ENCODE data around the gene ZEB2.

Gene ZEB2

DNA sequence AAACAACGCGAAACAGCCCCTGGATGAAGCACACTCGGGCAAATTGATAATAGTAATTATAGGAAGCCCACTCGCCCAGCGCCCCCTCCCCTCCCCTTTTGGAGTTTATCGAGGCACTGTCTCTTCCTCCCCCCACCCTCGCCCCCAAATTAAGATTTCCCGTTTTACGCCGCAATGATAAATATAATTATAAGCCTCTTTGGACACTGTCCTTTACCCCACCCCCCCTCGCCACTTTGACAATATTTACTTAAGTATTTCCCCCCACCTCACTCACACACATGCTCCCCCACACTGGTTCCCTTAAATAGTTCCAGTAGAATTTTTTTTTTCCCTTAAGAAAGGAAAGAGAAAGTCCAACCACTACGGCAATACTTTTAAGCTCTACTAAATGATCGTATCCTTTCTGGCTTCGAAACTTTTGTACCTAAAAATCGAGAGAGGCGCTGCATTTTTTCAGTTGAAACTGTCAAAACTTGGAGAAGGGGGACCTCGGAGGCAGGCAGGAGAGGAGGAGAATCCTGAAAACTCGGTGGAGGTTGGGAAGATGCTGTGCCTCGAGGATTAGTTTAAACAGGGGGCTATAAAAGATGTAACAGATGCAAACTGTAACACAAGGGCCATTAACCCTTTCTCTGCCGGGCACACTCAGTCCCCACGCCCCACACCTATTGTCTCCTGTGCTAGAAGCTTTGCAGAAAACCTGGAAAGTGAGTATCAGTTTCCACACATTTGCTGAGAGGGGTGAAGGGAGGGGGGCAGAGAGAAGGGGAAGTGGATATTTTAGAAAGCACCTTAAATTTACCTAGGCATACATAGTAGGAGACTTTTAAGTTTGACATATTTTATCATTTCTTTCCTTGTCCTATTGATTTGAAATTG, 1.8 kb downstream of the ZEB2 start:
- Histone ChIP-seq H3K9me2 (replicated peaks; ENCODE audit: insufficient read depth, low read length) (no peaks in the 10 kb centered on the region), H3K4me2 (ENCODE audit: low read depth, low read length, poor library complexity, severe bottlenecking) (peak overlapping the region; percentile 87), H3K36me3 (ENCODE audit: low read length) (no peaks in the 10 kb centered on the region), H4K20me1 (ENCODE audit: low read depth, low read length) (no peaks in the 10 kb centered on the region), H3K9me3 (ENCODE audit: insufficient read depth, low read length) (no peaks in the 10 kb centered on the region), H3K79me2 (ENCODE audit: insufficient read depth, low read length) (no peaks in the 10 kb centered on the region), H3K27me3 (ENCODE audit: low read length) (no peaks in the 10 kb centered on the region), H2AFZ (ENCODE audit: low read depth, low read length, severe bottlenecking) (no peak overlapping the region), H3K4me3 (ENCODE audit: insufficient read depth, low read length, poor library complexity, severe bottlenecking) (peak overlapping the region; percentile 76), H3K9ac (ENCODE audit: low read length) (peak overlapping the region; percentile 56), H3K27ac (ENCODE audit: low read depth, low read length) (no peak overlapping the region), H3F3A (ENCODE audit: insufficient read depth) (0 out of 2 replicates have a peak, but pooled peaks cover 7% of the 10 kb centered on the region)
- TF ChIP-seq EZH2phosphoT487 (conservative IDR thresholded peaks at IDR 0.05; ENCODE audit: low read length), result no peak
- TF ChIP-seq, protein P1, sequence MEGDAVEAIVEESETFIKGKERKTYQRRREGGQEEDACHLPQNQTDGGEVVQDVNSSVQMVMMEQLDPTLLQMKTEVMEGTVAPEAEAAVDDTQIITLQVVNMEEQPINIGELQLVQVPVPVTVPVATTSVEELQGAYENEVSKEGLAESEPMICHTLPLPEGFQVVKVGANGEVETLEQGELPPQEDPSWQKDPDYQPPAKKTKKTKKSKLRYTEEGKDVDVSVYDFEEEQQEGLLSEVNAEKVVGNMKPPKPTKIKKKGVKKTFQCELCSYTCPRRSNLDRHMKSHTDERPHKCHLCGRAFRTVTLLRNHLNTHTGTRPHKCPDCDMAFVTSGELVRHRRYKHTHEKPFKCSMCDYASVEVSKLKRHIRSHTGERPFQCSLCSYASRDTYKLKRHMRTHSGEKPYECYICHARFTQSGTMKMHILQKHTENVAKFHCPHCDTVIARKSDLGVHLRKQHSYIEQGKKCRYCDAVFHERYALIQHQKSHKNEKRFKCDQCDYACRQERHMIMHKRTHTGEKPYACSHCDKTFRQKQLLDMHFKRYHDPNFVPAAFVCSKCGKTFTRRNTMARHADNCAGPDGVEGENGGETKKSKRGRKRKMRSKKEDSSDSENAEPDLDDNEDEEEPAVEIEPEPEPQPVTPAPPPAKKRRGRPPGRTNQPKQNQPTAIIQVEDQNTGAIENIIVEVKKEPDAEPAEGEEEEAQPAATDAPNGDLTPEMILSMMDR (IDR thresholded peaks at IDR 0.05; ENCODE audit: insufficient read depth, low read length, poor library complexity, severe bottlenecking), result no peak

DNA sequence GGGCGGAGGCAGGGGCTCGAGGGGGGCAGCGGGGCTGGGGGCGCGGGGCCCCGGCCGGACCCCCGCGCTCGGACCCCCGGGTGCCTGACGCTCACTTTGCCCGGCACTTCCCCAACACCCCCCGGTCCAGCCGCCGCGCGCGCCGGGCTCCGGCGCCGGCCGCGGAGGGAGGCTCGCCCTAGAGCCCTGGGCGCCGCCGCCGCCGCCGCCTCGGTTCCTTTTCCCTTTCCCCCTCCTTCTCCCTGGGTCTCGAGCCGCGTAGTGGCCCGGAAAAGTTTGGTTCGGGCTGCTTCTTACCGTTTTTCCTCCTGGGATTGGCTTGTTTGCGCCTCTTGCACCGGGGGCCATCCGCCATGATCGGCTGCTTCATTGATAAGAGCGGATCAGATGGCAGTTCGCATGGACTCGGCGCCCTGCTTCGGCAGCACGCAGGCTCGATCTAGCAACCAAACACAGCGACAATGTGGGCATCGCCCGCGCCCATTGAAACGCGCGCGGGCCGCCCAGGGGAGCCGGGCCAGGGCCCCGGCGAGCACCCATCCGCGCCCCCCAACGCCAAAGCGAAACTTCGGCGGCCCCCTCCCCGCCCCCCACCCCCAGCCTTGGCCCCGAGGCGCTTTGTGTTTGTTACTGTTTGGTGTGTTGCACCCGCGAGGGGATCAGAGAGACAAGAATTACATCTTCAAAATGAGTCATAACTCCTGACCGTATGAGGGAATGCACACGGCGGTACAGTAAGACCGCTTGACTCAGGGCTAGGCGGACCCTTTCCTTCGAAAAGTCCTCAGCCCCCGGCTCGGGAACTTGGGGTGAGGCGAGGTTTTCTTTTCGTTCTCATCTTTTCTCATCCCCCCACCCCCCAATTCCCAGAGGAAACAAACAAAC, 2.7 kb downstream of the ZEB2 start:
- TF ChIP-seq, protein P1 (IDR thresholded peaks at IDR 0.05; ENCODE audit: insufficient read depth, low read length, poor library complexity, severe bottlenecking), result no peak
- no peak for TF ChIP-seq EZH2phosphoT487 (conservative IDR thresholded peaks at IDR 0.05; ENCODE audit: low read length)
- no peak overlapping the region for H3K27ac ChIP-seq (ENCODE audit: low read depth, low read length)
- peak overlapping the region; percentile 87 for H3K4me2 ChIP-seq (ENCODE audit: low read depth, low read length, poor library complexity, severe bottlenecking)
- H2AFZ ChIP-seq (ENCODE audit: low read depth, low read length, severe bottlenecking), result peak overlapping the region; percentile 85
- H3K9me2 ChIP-seq (replicated peaks; ENCODE audit: insufficient read depth, low read length), result no peaks in the 10 kb centered on the region
- H3K9me3 ChIP-seq (ENCODE audit: insufficient read depth, low read length), result no peaks in the 10 kb centered on the region
- H3K36me3 ChIP-seq (ENCODE audit: low read length), result no peaks in the 10 kb centered on the region
- no peaks in the 10 kb centered on the region for H4K20me1 ChIP-seq (ENCODE audit: low read depth, low read length)
- peak overlapping the region; percentile 76 for H3K4me3 ChIP-seq (ENCODE audit: insufficient read depth, low read length, poor library complexity, severe bottlenecking)
- no peaks in the 10 kb centered on the region for H3K79me2 ChIP-seq (ENCODE audit: insufficient read depth, low read length)
- no peaks in the 10 kb centered on the region for H3K27me3 ChIP-seq (ENCODE audit: low read length)
- peak overlapping the region; percentile 56 for H3K9ac ChIP-seq (ENCODE audit: low read length)
- 0 out of 2 replicates have a peak, but pooled peaks cover 7% of the 10 kb centered on the region for H3F3A ChIP-seq (ENCODE audit: insufficient read depth)

DNA sequence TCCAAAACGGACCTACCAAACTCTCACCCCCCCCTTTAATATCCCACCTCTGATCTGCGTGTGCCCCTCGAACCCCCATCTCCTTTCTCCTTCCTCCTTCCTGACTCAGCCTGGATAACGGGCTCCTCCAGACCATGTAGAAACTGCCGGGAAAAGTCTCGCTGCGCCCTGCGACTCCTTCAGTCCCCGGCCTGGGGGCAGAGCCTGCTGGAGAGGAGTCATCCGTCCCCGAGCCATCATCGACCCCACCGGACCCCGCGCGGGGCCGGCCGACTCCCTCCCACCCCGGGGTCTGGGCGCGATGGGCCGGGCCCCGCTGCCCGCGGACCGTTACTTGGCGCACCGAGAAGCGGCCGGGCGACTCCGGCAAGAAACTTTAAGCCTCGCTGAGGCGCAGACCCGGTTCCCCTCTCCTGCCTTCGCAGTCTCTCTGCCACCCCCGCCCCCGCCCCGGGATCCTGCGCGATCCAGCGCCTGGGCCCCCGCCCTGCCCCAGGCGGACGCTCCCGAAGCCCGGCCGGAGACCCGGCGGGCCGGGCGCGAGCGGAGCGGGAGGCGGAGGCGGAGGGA, 3.4 kb downstream of the ZEB2 start:
- no peaks in the 10 kb centered on the region for H4K20me1 ChIP-seq (ENCODE audit: low read depth, low read length)
- no peaks in the 10 kb centered on the region for H3K9me2 ChIP-seq (replicated peaks; ENCODE audit: insufficient read depth, low read length)
- no peaks in the 10 kb centered on the region for H3K9me3 ChIP-seq (ENCODE audit: insufficient read depth, low read length)
- H3K27ac ChIP-seq (ENCODE audit: low read depth, low read length), result no peak overlapping the region
- H3K79me2 ChIP-seq (ENCODE audit: insufficient read depth, low read length), result no peaks in the 10 kb centered on the region
- H3K36me3 ChIP-seq (ENCODE audit: low read length), result no peaks in the 10 kb centered on the region
- peak overlapping the region; percentile 56 for H3K9ac ChIP-seq (ENCODE audit: low read length)
- no peaks in the 10 kb centered on the region for H3K27me3 ChIP-seq (ENCODE audit: low read length)
- peak overlapping the region; percentile 87 for H3K4me2 ChIP-seq (ENCODE audit: low read depth, low read length, poor library complexity, severe bottlenecking)
- H3F3A ChIP-seq (ENCODE audit: insufficient read depth), result 0 out of 2 replicates have a peak, but pooled peaks cover 7% of the 10 kb centered on the region
- peak overlapping the region; percentile 76 for H3K4me3 ChIP-seq (ENCODE audit: insufficient read depth, low read length, poor library complexity, severe bottlenecking)
- no peak for TF ChIP-seq EZH2phosphoT487 (conservative IDR thresholded peaks at IDR 0.05; ENCODE audit: low read length)
- TF ChIP-seq, protein P1 (IDR thresholded peaks at IDR 0.05; ENCODE audit: insufficient read depth, low read length, poor library complexity, severe bottlenecking), result no peak
- H2AFZ ChIP-seq (ENCODE audit: low read depth, low read length, severe bottlenecking), result peak overlapping the region; percentile 5

Measured in SU-DHL-6 (cell line).